ENCODE measurements around the gene GPR89B. TPM values are rescaled to one million over a fixed set of nuclear protein-coding genes. Genes with fewer than 3 reads are reported as not detected.

GPR89B gene
- total and polyA plus RNA-seq, 2 of the 8 experiments (the other 6 are each of a cell fraction or from before 2014, with no cell fraction given), result 19.5 to 32.5 TPM

- peak in 1 of 2 experiments; percentile 88; a peak in 1 of 4 replicates for TF ChIP-seq SIN3A (conservative IDR thresholded peaks at IDR 0.05 in 1 of 2, IDR thresholded peaks at IDR 0.05 in 1 of 2; ENCODE audit: low read depth in 1 of 2, low read length in 2 of 2)
- 0 out of 2 replicates have a peak, but pooled peaks have one; percentile 19 for TF ChIP-seq SRF (IDR thresholded peaks at IDR 0.05; ENCODE audit: low read depth, low read length)
Measured at GRCh38 chr1:148038462-148039333, 110.5 kb downstream of the GPR89B start (continued).

Small RNA genes lying within 50 kb of the gene (small RNA-seq; reads per million reads assigned to genes)
- gene RNU1-129P (ENCODE audit: insufficient read depth) (not detected), gene RNVU1-7 (ENCODE audit: insufficient read depth) (64.8 reads per million, percentile 97 among the genes with 10 or more reads in this experiment)

Other genes with a start within 250 kb of the GPR89B start
- gene GJA5, start 167.8 kb upstream of the GPR89B start, total RNA-seq (2021; fragmentation: NEBNext Ultra II Directional; extraction: Animal tissue kit (Norgen Biotek cat#: 25700)), result 2.7 and 2.8 TPM in 2 replicates
- gene GJA5, start 167.8 kb upstream of the GPR89B start, polyA plus RNA-seq (2011; rRNA removed), result 1.2 and 2.0 TPM in 2 replicates
- gene GJA8, start 25.6 kb upstream of the GPR89B start, total RNA-seq (2021; fragmentation: NEBNext Ultra II Directional; extraction: Animal tissue kit (Norgen Biotek cat#: 25700)), result not detected in 2 replicates
- gene GJA8, start 25.6 kb upstream of the GPR89B start, polyA plus RNA-seq (2011; rRNA removed), result not detected in 2 replicates
- gene NBPF11, start 223.9 kb downstream of the GPR89B start, total RNA-seq (2021; fragmentation: NEBNext Ultra II Directional; extraction: Animal tissue kit (Norgen Biotek cat#: 25700)), result 7.3 and 8.7 TPM in 2 replicates
- 6.7 and 9.2 TPM in 2 replicates for gene NBPF11, start 223.9 kb downstream of the GPR89B start, polyA plus RNA-seq (2011; rRNA removed)